C4-2B (cell line): Measurements from ENCODE around the gene PKD2L1.

Source experiments
- ZFX ChIP-seq: fragments of 450-650 bp; IDR thresholded peaks from 2 replicates; pipeline ENCODE4 v1.6.1; 2017
- TF ChIP-seq, protein P1 (sequence below): fragments of 450-650 bp; conservative IDR thresholded peaks from 2 replicates; pipeline ENCODE4 v1.5.1; 2017; ENCODE audit warnings: mild to moderate bottlenecking

- TF ChIP-seq, protein P1, sequence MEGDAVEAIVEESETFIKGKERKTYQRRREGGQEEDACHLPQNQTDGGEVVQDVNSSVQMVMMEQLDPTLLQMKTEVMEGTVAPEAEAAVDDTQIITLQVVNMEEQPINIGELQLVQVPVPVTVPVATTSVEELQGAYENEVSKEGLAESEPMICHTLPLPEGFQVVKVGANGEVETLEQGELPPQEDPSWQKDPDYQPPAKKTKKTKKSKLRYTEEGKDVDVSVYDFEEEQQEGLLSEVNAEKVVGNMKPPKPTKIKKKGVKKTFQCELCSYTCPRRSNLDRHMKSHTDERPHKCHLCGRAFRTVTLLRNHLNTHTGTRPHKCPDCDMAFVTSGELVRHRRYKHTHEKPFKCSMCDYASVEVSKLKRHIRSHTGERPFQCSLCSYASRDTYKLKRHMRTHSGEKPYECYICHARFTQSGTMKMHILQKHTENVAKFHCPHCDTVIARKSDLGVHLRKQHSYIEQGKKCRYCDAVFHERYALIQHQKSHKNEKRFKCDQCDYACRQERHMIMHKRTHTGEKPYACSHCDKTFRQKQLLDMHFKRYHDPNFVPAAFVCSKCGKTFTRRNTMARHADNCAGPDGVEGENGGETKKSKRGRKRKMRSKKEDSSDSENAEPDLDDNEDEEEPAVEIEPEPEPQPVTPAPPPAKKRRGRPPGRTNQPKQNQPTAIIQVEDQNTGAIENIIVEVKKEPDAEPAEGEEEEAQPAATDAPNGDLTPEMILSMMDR, result no peak
- no peak for TF ChIP-seq ZFX
Observed at GRCh38 chr10:100357059-100357858, 27.2 kb upstream of the PKD2L1 start.
